RWPE1 (cell line): Measurements from ENCODE around the gene HS1BP3.

Experiments used
- CTCF ChIA-PET: fragments of 350-600 bp; sonication (Branson Sonifier 250); formaldehyde crosslinking; extraction: SDS; loops from one replicate; lab custom pipeline; 2021; lab: Yijun Ruan, JAX
- POLR2A ChIA-PET: fragments of 400-600 bp; formaldehyde crosslinking; extraction: SDS; loops from one replicate; lab custom pipeline; 2020; ENCODE audit warnings: antibody characterized with exemption; ENCODE audit not compliant: low non-redundant PET; lab: Yijun Ruan, JAX
- DNase-seq: peaks from one replicate; pipeline ENCODE4 v3.0.0; 2012; ENCODE audit warnings: low spot score
- H3K27ac ChIP-seq: fragments of 450-650 bp; 2 replicates; pipeline ENCODE4 v1.5.1; 2017
- CTCF ChIP-seq: fragments of 450-650 bp; conservative IDR thresholded peaks from 2 replicates; pipeline ENCODE4 v1.5.1; 2017; ENCODE audit warnings: low read depth, mild to moderate bottlenecking

HS1BP3 gene

GRCh38 chr2:20635675-20636584 is 15.0 kb downstream of the HS1BP3 start:
- peak; percentile 70 for DNase-seq
- ChIA-PET POLR2A (no interaction called here), CTCF (interaction anchor here (0.5 to 1.0 kb wide), 7 partner anchors 14 to 841 kb away, joined by 3 to 7 read pairs (median 3); no protein-coding TSS in a partner anchor)
- peak overlapping the region; percentile 8; the same call in 1 of the 2 replicates for H3K27ac ChIP-seq
- TF ChIP-seq CTCF: peak; percentile 88

GRCh38 chr2:20635113-20635510 is 15.8 kb downstream of the HS1BP3 start:
- CTCF ChIA-PET: interaction anchor here (0.5 to 1.1 kb wide), 7 partner anchors 9 to 300 kb away, joined by 3 to 4 read pairs (median 3); no protein-coding TSS in a partner anchor
- no peak for DNase-seq
- POLR2A ChIA-PET: interaction anchor here (1.4 kb wide), 1 partner anchor 188 kb away, joined by 9 read pairs; the partner anchor contains the start of gene RHOB
- no peak for TF ChIP-seq CTCF
- H3K27ac ChIP-seq: peak overlapping the region; percentile 66

GRCh38 chr2:20634507-20635112 is 16.3 kb downstream of the HS1BP3 start:
- CTCF ChIA-PET: interaction anchor here (0.5 to 1.1 kb wide), 9 partner anchors 10 to 299 kb away, joined by 3 to 4 read pairs (median 3); no protein-coding TSS in a partner anchor
- TF ChIP-seq CTCF: no peak
- POLR2A ChIA-PET: interaction anchor here (0.6 to 1.4 kb wide), 2 partner anchors 187 to 649 kb away, joined by 5 to 9 read pairs; partner anchors contain the start of gene RHOB
- peak; percentile 56 for DNase-seq
- H3K27ac ChIP-seq: peak overlapping the region; percentile 66

GRCh38 chr2:20633794-20634506 is 16.9 kb downstream of the HS1BP3 start:
- POLR2A ChIA-PET: interaction anchor here (0.6 to 1.4 kb wide), 3 partner anchors 12 to 648 kb away, joined by 3 to 9 read pairs (median 5); partner anchors contain the start of gene RHOB
- DNase-seq: no peak

GRCh38 chr2:20633001-20633400 is 17.9 kb downstream of the HS1BP3 start:
- ChIA-PET CTCF (interaction anchor here (0.7 to 1.2 kb wide), 4 partner anchors 17 to 254 kb away, joined by 3 read pairs; no protein-coding TSS in a partner anchor), POLR2A (interaction anchor here (0.6 kb wide), 2 partner anchors 11 to 193 kb away, joined by 3 to 5 read pairs; no protein-coding TSS in a partner anchor)
- no peak for DNase-seq
- TF ChIP-seq CTCF: no peak
- H3K27ac ChIP-seq: no peak overlapping the region

More at GRCh38 chr2:20633794-20634506, 16.9 kb downstream of the HS1BP3 start:
- peak overlapping the region; percentile 66 for H3K27ac ChIP-seq
- CTCF ChIA-PET: interaction anchor here (0.6 to 1.2 kb wide), 5 partner anchors 14 to 255 kb away, joined by 3 to 4 read pairs (median 3); no protein-coding TSS in a partner anchor
- TF ChIP-seq CTCF: no peak
